HepG2 (cell line): ENCODE results near the gene VDAC2. TPM values are rescaled to one million over a fixed set of nuclear protein-coding genes. Genes with fewer than 3 reads are reported as not detected.

Experiments used
- GTF3A ChIP-seq: sonication (generic); formaldehyde crosslinking; conservative IDR thresholded peaks from 2 replicates; pipeline ENCODE4 v1.4.0; 2020; ENCODE audit warnings: mild to moderate bottlenecking, missing genetic modification reagents
- HBP1 ChIP-seq: IDR thresholded peaks from 2 replicates; pipeline ENCODE4 v1.6.1; 2016; ENCODE audit warnings: low read depth, control low read depth
- KAT8 ChIP-seq: IDR thresholded peaks from 2 replicates; pipeline ENCODE4 v1.6.1; 2016; ENCODE audit warnings: missing genetic modification reagents, missing compliant biosample characterization
- MED1 ChIP-seq: sonication (generic); formaldehyde crosslinking; IDR thresholded peaks from 2 replicates; pipeline ENCODE4 v1.4.0; 2020; ENCODE audit warnings: missing genetic modification reagents
- MXD3 ChIP-seq: IDR thresholded peaks from 2 replicates; pipeline ENCODE4 v1.6.1; 2016; ENCODE audit warnings: mild to moderate bottlenecking, missing biosample characterization, missing genetic modification reagents
- PHF20 ChIP-seq: sonication (generic); formaldehyde crosslinking; IDR thresholded peaks from 2 replicates; pipeline ENCODE4 v1.5.0; 2020; ENCODE audit warnings: mild to moderate bottlenecking, missing genetic modification reagents
- SIN3A ChIP-seq: IDR thresholded peaks from 2 replicates; pipeline ENCODE4 v1.6.1; 2011; ENCODE audit warnings: low read depth, mild to moderate bottlenecking, control low read depth, low read length, borderline replicate concordance
- SYNCRIP ChIP-seq: fragments of 200-400 bp; formaldehyde crosslinking; IDR thresholded peaks from 2 replicates; pipeline ENCODE4 v1.6.1; 2018; ENCODE audit warnings: mild to moderate bottlenecking, low read depth, low read length; ENCODE audit not compliant: insufficient read depth
- TBL1XR1 ChIP-seq: fragments of 150-350 bp; IDR thresholded peaks from 2 replicates; pipeline ENCODE4 v1.6.1; 2014; ENCODE audit warnings: borderline replicate concordance, low read length; ENCODE audit not compliant: partially characterized antibody
- TCF12 ChIP-seq, 2 experiments: fragments of 450-650 bp in 1 of 2; sonication (generic) in 1 of 2; formaldehyde crosslinking in 1 of 2; IDR thresholded peaks; 2 replicates each; pipeline versions ENCODE4 v1.6.1 to v1.8.0; 2017 to 2022; ENCODE audit warnings: antibody characterized with exemption in 1 of 2, mild to moderate bottlenecking in 1 of 2, missing genetic modification reagents in 1 of 2, moderate library complexity in 1 of 2
- TP53 ChIP-seq: sonication (generic); formaldehyde crosslinking; conservative IDR thresholded peaks from 2 replicates; pipeline ENCODE4 v1.4.0; 2020; ENCODE audit warnings: missing genetic modification reagents
- ZBTB43 ChIP-seq: sonication (generic); formaldehyde crosslinking; conservative IDR thresholded peaks from 2 replicates; pipeline ENCODE4 v1.4.0; 2020; ENCODE audit warnings: missing genetic modification reagents
- ZFP82 ChIP-seq: sonication (generic); formaldehyde crosslinking; IDR thresholded peaks from 2 replicates; pipeline ENCODE4 v1.5.1; 2020; ENCODE audit warnings: mild to moderate bottlenecking, missing genetic modification reagents, borderline replicate concordance
- ZHX2 ChIP-seq, 2 experiments: sonication (generic) in 1 of 2; formaldehyde crosslinking in 1 of 2; IDR thresholded peaks; 2 replicates each; pipeline versions ENCODE4 v1.6.1 to v1.9.0; 2014 to 2022; ENCODE audit warnings: antibody characterized with exemption in 1 of 2, borderline replicate concordance in 1 of 2, inconsistent platforms in 1 of 2, low read depth in 1 of 2, missing genetic modification reagents in 1 of 2
- ZKSCAN1 ChIP-seq: fragments of 150-350 bp; IDR thresholded peaks from 2 replicates; pipeline ENCODE4 v1.6.1; 2014; ENCODE audit warnings: low read length
- ZNF12 ChIP-seq: sonication (generic); formaldehyde crosslinking; IDR thresholded peaks from 2 replicates; pipeline ENCODE4 v1.5.0; 2020; ENCODE audit warnings: missing genetic modification reagents
- ZNF326 ChIP-seq: sonication (generic); formaldehyde crosslinking; IDR thresholded peaks from 2 replicates; pipeline ENCODE4 v1.4.0; 2020; ENCODE audit warnings: missing genetic modification reagents, borderline replicate concordance
- ZNF331 ChIP-seq: sonication (generic); formaldehyde crosslinking; IDR thresholded peaks from 2 replicates; pipeline ENCODE4 v1.4.0; 2020; ENCODE audit warnings: missing genetic modification reagents
- ZNF598 ChIP-seq: sonication (generic); formaldehyde crosslinking; IDR thresholded peaks from 2 replicates; pipeline ENCODE4 v1.5.1; 2020; ENCODE audit warnings: mild to moderate bottlenecking, missing genetic modification reagents, borderline replicate concordance
- ZNF614 ChIP-seq: IDR thresholded peaks from 2 replicates; pipeline ENCODE4 v1.6.1; 2018; ENCODE audit warnings: missing biosample characterization, missing genetic modification reagents, inconsistent platforms, borderline replicate concordance
- polyA plus RNA-seq, 8 experiments: library from polyadenylated mRNA; depleted of rRNA in 3 of 8; stranded (reverse) in 7 of 8; unstranded in 1 of 8; fragments of >200 nt; fragmentation: Illumina TruSeq in 4 of 8; extraction: Trizol in 4 of 8; gene quantifications; 2 replicates each; pipeline versions ENCODE4 v1.2.1 to v1.2.3, GENCODE V29; 2011 to 2016; ENCODE audit warnings: low read depth in 4 of 8, missing spikeins in 1 of 8, mixed read lengths in 1 of 8; ENCODE audit not compliant: insufficient read depth in 1 of 8
- total RNA-seq, 5 experiments: library from RNA; depleted of rRNA; stranded (reverse); fragments of >200 nt; fragmentation: Illumina TruSeq; extraction: Trizol; gene quantifications; 2 replicates each; pipeline ENCODE4 v1.2.3, GENCODE V29; 2016; ENCODE audit warnings: low read depth in 1 of 5

Gene VDAC2
- total and polyA plus RNA-seq, 2 of the 13 experiments (the other 11 are each of a cell fraction or from before 2014, with no cell fraction given) = 67.9 to 222 TPM

GRCh38 chr10:75210282-75211006, at the start of gene VDAC2 (continued):
- TF ChIP-seq PHF20 (CRISPR knock-in tag) (peak; percentile 56; the same call in 1 of the 2 replicates), GTF3A (peak; percentile 98), ZBTB43 (CRISPR knock-in tag) (no peak), TCF12 (IDR thresholded peaks at IDR 0.05) (no peak), TCF12 (CRISPR knock-in tag; IDR thresholded peaks at IDR 0.05) (0 out of 2 replicates have a peak, but pooled peaks have one; percentile 25), MED1 (CRISPR knock-in tag) (peak; percentile 72), TP53 (CRISPR knock-in tag) (0 out of 2 replicates have a peak, but pooled peaks have one; percentile 48), ZNF326 (CRISPR knock-in tag) (no peak), SIN3A (no peak), SYNCRIP (no peak), MXD3 (CRISPR knock-in tag) (peak; percentile 90), KAT8 (CRISPR knock-in tag) (peak; percentile 88), ZNF12 (CRISPR knock-in tag) (peak; percentile 32; the same call in 1 of the 2 replicates), HBP1 (CRISPR knock-in tag) (no peak; the same call in 1 of the 2 replicates), ZNF331 (CRISPR knock-in tag) (peak; percentile 74), ZFP82 (CRISPR knock-in tag) (peak; percentile 85; the same call in 1 of the 2 replicates), TBL1XR1 (peak; percentile 53), ZKSCAN1 (no peak), ZNF614 (CRISPR knock-in tag) (peak; percentile 71; the same call in 1 of the 2 replicates), ZNF598 (CRISPR knock-in tag) (no peak), ZHX2 (IDR thresholded peaks at IDR 0.05; ENCODE audit: low read depth) (no peak), ZHX2 (CRISPR knock-in tag; IDR thresholded peaks at IDR 0.05; ENCODE audit: borderline replicate concordance) (no peak)
